Fibroblast of lung (primary cell): ENCODE results near the gene ERFL. TPM values are rescaled to one million over a fixed set of nuclear protein-coding genes. Genes with fewer than 3 reads are reported as not detected.
A peak's percentile ranks its signal among the peaks of the same experiment; 100 is the strongest.

Experiments used
- DNase-seq, 2 donors: peaks; one replicate each; pipeline versions ENCODE4 v3.0.0 to v3.0.0-alpha.2; 2010; ENCODE audit warnings: low read depth in 2 of 2
- H2AFZ ChIP-seq: 2 replicates; pipeline ENCODE4 v1.5.1; 2012; ENCODE audit warnings: low read length, control low read depth, inconsistent platforms
- H3K27ac ChIP-seq: 2 replicates; pipeline ENCODE4 v1.5.1; 2011; ENCODE audit warnings: low read length, control low read depth; ENCODE audit not compliant: insufficient read depth
- H3K27me3 ChIP-seq: 2 replicates; pipeline ENCODE4 v1.5.1; 2011; ENCODE audit warnings: mild to moderate bottlenecking, low read length; ENCODE audit not compliant: control insufficient read depth, insufficient read depth
- H3K36me3 ChIP-seq: 2 replicates; pipeline ENCODE4 v1.5.1; 2011; ENCODE audit warnings: low read length; ENCODE audit not compliant: control insufficient read depth, insufficient read depth
- H3K4me1 ChIP-seq: 2 replicates; pipeline ENCODE4 v1.5.1; 2011; ENCODE audit warnings: low read length; ENCODE audit not compliant: control insufficient read depth, insufficient read depth; ENCODE audit errors: extremely low read depth
- H3K4me2 ChIP-seq: 2 replicates; pipeline ENCODE4 v1.5.1; 2011; ENCODE audit warnings: low read length, control low read depth; ENCODE audit not compliant: insufficient read depth; ENCODE audit errors: extremely low read depth
- H3K4me3 ChIP-seq, 4 experiments: fragments of 200-600 bp in 1 of 4; sonication (generic) in 1 of 4; replicated peaks in 1 of 4; 2 replicates each; pipeline ENCODE4 v1.5.1; 2011 to 2016; ENCODE audit warnings: low read length in 4 of 4, low read depth in 3 of 4, mild to moderate bottlenecking in 3 of 4, control low read depth in 2 of 4, inconsistent platforms in 1 of 4, mixed read lengths in 1 of 4; ENCODE audit not compliant: insufficient read depth in 1 of 4; ENCODE audit errors: control extremely low read depth in 1 of 4
- H3K79me2 ChIP-seq: 2 replicates; pipeline ENCODE4 v1.5.1; 2012; ENCODE audit warnings: mild to moderate bottlenecking, low read length, inconsistent platforms; ENCODE audit not compliant: control insufficient read depth, insufficient read depth
- H3K9ac ChIP-seq: 2 replicates; pipeline ENCODE4 v1.5.1; 2011; ENCODE audit warnings: mild to moderate bottlenecking, low read length, control low read depth; ENCODE audit not compliant: insufficient read depth
- H3K9me3 ChIP-seq: 2 replicates; pipeline ENCODE4 v1.5.1; 2012; ENCODE audit warnings: low read depth, low read length; ENCODE audit not compliant: control insufficient read depth, insufficient read depth
- H4K20me1 ChIP-seq: 2 replicates; pipeline ENCODE4 v1.5.1; 2011; ENCODE audit warnings: low read length; ENCODE audit not compliant: control insufficient read depth, insufficient read depth; ENCODE audit errors: extremely low read depth
- EZH2 ChIP-seq: IDR thresholded peaks from 2 replicates; pipeline ENCODE4 v1.5.1; 2012; ENCODE audit warnings: low read length, control low read depth, mild to moderate bottlenecking; ENCODE audit errors: missing control alignments
- polyA plus RNA-seq, 2 donors: library from polyadenylated mRNA; depleted of rRNA in 1 of 2; stranded (reverse) in 1 of 2; unstranded in 1 of 2; fragments of >200 nt; gene quantifications; 2 replicates each; pipeline ENCODE4 v1.2.1, GENCODE V29; 2011 to 2012; ENCODE audit warnings: missing spikeins in 1 of 2
- total RNA-seq: library from RNA; depleted of rRNA; stranded (reverse); fragments of >200 nt; gene quantifications from 2 replicates; pipeline ENCODE4 v1.2.1, GENCODE V29; 2014
- TF ChIP-seq, protein P1 (sequence below), 2 donors: IDR thresholded peaks in 1 of 2; conservative IDR thresholded peaks in 1 of 2; 1 replicate in 1 of 2; 2 replicates in 1 of 2; pipeline ENCODE4 v1.5.1; 2011 to 2012; ENCODE audit warnings: low read length in 2 of 2, control low read depth in 1 of 2, inconsistent platforms in 1 of 2, low read depth in 1 of 2, mild to moderate bottlenecking in 1 of 2

ERFL gene
- total and polyA plus RNA-seq, 2 donors (not counting 1 experiment from before 2014, with no cell fraction given) = under 0.01 to 0.03 TPM

DNA sequence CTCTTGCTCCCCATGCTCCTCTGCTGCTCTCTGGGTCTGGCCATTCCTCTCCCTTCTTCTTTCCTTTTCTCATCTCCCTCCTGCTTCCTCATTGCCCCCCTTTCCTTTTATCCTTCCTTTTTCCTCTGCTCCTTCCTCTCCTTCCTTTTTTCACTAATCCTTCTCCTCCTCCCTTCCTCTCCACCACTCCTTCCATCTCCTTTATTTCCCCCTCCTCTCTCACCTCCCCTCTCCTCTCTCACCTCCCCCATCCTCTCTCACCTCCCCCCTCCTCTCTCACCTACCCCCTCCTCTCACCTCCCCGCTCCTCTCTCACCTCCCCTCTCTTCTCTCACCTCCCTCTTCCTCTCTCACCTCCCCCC lies 31.7 kb downstream of the ERFL start:
- no peak for DNase-seq
- Histone ChIP-seq H3K9ac (no peak overlapping the region), H3K4me3 (no peak overlapping the region), H3K9me3 (no peaks in the 10 kb centered on the region), H3K4me1 (no peaks in the 10 kb centered on the region), H2AFZ (no peak overlapping the region), H3K36me3 (peaks cover 34% of the 10 kb centered on the region), H3K27ac (no peak overlapping the region), H4K20me1 (no peaks in the 10 kb centered on the region), H3K27me3 (no peaks in the 10 kb centered on the region), H3K79me2 (no peaks in the 10 kb centered on the region), H3K4me2 (no peak overlapping the region)
- TF ChIP-seq EZH2 = no peak
- TF ChIP-seq, protein P1, sequence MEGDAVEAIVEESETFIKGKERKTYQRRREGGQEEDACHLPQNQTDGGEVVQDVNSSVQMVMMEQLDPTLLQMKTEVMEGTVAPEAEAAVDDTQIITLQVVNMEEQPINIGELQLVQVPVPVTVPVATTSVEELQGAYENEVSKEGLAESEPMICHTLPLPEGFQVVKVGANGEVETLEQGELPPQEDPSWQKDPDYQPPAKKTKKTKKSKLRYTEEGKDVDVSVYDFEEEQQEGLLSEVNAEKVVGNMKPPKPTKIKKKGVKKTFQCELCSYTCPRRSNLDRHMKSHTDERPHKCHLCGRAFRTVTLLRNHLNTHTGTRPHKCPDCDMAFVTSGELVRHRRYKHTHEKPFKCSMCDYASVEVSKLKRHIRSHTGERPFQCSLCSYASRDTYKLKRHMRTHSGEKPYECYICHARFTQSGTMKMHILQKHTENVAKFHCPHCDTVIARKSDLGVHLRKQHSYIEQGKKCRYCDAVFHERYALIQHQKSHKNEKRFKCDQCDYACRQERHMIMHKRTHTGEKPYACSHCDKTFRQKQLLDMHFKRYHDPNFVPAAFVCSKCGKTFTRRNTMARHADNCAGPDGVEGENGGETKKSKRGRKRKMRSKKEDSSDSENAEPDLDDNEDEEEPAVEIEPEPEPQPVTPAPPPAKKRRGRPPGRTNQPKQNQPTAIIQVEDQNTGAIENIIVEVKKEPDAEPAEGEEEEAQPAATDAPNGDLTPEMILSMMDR (conservative IDR thresholded peaks at IDR 0.05 in 1 of 2, IDR thresholded peaks at IDR 0.05 in 1 of 2; ENCODE audit: low read depth in 1 of 2, low read length in 2 of 2) = no peak

DNA sequence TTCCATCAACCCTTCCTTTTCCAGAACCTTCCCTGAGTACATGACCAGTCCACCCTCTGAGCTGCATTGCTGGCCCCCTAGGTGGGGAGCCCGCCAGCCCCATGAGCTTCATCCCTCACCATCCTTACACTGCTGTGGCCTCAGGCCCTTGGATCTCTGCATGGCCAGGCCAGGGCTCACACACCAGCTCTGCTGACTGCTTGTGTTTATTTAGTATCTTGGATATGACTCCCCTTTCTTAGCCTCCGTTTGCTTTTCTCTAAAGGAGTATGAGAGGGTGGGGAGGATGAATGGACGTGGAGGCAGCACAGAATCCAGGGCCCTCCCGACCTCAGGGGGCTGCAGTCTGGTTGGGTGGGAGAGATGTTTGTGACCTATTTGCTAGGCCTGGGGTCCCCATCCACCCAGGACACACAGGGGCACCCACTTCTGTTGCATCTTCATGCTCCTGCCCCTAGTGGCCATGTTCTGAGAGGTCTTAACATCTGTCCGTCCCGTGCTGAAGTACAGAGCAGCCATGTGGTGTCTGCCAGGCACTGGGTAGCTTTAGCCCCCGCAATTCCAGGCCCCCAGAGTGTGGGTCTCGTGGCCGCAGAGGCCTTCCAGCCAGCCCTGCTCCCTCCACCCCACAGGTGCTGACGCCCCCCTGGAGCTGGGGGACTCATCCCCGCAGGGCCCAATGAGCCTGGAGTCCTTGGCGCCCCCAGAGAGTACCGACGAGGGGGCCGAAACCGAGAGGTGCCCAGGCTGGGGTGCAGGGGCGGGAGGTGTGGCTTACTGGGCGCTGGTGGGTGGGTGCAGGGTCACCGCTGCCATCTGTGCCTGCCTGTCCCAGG lies 32.3 kb downstream of the ERFL start:
- no peak for DNase-seq

DNA sequence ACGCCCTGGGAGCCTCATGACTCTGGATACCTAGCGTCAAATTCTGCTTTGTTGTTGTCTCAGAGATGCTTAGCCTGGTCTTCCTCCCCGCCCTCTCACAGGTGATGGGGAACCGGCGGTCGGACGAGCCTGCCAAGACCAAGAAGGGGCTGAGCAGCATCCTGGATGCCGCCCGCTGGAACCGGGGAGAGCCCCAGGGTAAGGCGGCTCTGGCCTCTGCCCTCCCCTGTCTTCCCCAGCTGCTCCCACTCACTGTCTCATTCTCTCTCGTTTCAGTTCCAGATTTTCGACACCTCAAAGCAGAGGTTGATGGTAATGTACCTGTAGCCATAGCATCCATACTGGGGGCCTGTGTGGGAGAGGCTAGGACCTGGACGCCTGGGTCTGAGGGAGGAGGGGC lies 33.9 kb downstream of the ERFL start:
- Histone ChIP-seq H3K27ac (no peak overlapping the region), H3K4me1 (no peaks in the 10 kb centered on the region), H2AFZ (no peak overlapping the region), H3K4me3 (no peak overlapping the region), H3K27me3 (no peaks in the 10 kb centered on the region), H3K9ac (no peak overlapping the region), H3K36me3 (peaks cover 37% of the 10 kb centered on the region), H3K9me3 (no peaks in the 10 kb centered on the region), H3K4me2 (no peak overlapping the region), H3K79me2 (no peaks in the 10 kb centered on the region), H4K20me1 (no peaks in the 10 kb centered on the region)
- no peak for DNase-seq
- TF ChIP-seq EZH2 = no peak
- TF ChIP-seq, protein P1 (conservative IDR thresholded peaks at IDR 0.05 in 1 of 2, IDR thresholded peaks at IDR 0.05 in 1 of 2; ENCODE audit: low read depth in 1 of 2, low read length in 2 of 2) = no peak

More for the DNA sequence above, 32.3 kb downstream of the ERFL start:
- Histone ChIP-seq H3K36me3 (peaks cover 34% of the 10 kb centered on the region), H3K9me3 (no peaks in the 10 kb centered on the region), H3K27me3 (no peaks in the 10 kb centered on the region), H2AFZ (no peak overlapping the region), H3K4me1 (no peaks in the 10 kb centered on the region), H4K20me1 (no peaks in the 10 kb centered on the region), H3K79me2 (no peaks in the 10 kb centered on the region), H3K4me3 (no peak overlapping the region), H3K4me2 (no peak overlapping the region), H3K27ac (no peak overlapping the region), H3K9ac (no peak overlapping the region)
- no peak for TF ChIP-seq EZH2
- TF ChIP-seq, protein P1 (conservative IDR thresholded peaks at IDR 0.05 in 1 of 2, IDR thresholded peaks at IDR 0.05 in 1 of 2; ENCODE audit: low read depth in 1 of 2, low read length in 2 of 2) = peak in 1 of 2 donors; percentile 26
